OCI-LY1 (cell line): Measurements from ENCODE around the gene PCED1B.
A peak's percentile ranks its signal among the peaks of the same experiment; 100 is the strongest.

Experiments
- H2AFZ ChIP-seq: fragments of 200-600 bp; sonication (generic), shearing (Covaris generic); 2 replicates; pipeline ENCODE4 v1.6.0; 2014; ENCODE audit warnings: antibody characterized with exemption, mild to moderate bottlenecking, low read length
- H3F3A ChIP-seq: fragments of 200-600 bp; sonication (generic), shearing (Covaris generic); 2 replicates; pipeline ENCODE4 v1.6.0; 2014; ENCODE audit warnings: mild to moderate bottlenecking, antibody characterized with exemption, low read length, moderate library complexity; ENCODE audit not compliant: insufficient read depth
- H3K27ac ChIP-seq: fragments of 200-600 bp; sonication (generic); 2 replicates; pipeline ENCODE4 v1.5.1; 2014; ENCODE audit warnings: low read length, mixed run types, mild to moderate bottlenecking, low read depth; ENCODE audit not compliant: poor library complexity, severe bottlenecking
- H3K27me3 ChIP-seq: fragments of 200-600 bp; sonication (generic); 2 replicates; pipeline ENCODE4 v1.6.0; 2014; ENCODE audit warnings: antibody characterized with exemption, mild to moderate bottlenecking, low read length, moderate library complexity; ENCODE audit not compliant: insufficient read depth
- H3K36me3 ChIP-seq: fragments of 200-600 bp; sonication (generic); 2 replicates; pipeline ENCODE4 v1.6.1; 2014; ENCODE audit warnings: mild to moderate bottlenecking, antibody characterized with exemption, low read length, moderate library complexity, mixed read lengths; ENCODE audit not compliant: insufficient read depth
- H3K4me1 ChIP-seq: fragments of 200-600 bp; sonication (generic); 2 replicates; pipeline ENCODE4 v1.5.1; 2014; ENCODE audit warnings: mild to moderate bottlenecking, low read length, moderate library complexity; ENCODE audit not compliant: insufficient read depth, severe bottlenecking
- H3K4me2 ChIP-seq: fragments of 200-600 bp; sonication (generic), shearing (Covaris generic); 2 replicates; pipeline ENCODE4 v1.6.1; 2014; ENCODE audit warnings: low read length
- H3K4me3 ChIP-seq: fragments of 200-600 bp; sonication (generic); 2 replicates; pipeline ENCODE4 v1.5.1; 2014; ENCODE audit warnings: low read length, low read depth, mild to moderate bottlenecking, mixed read lengths; ENCODE audit not compliant: poor library complexity, severe bottlenecking
- H3K79me2 ChIP-seq: fragments of 200-600 bp; shearing (Covaris generic); 2 replicates; pipeline ENCODE4 v1.6.1; 2016; ENCODE audit warnings: mixed run types, low read length, mixed read lengths; ENCODE audit not compliant: insufficient read depth
- H3K9ac ChIP-seq: fragments of 200-600 bp; sonication (generic), shearing (Covaris generic); 2 replicates; pipeline ENCODE4 v1.6.1; 2014; ENCODE audit warnings: mild to moderate bottlenecking, low read length, mixed read lengths
- H3K9me2 ChIP-seq: fragments of 200-600 bp; sonication (generic), shearing (Covaris generic); 2 replicates; pipeline ENCODE4 v1.6.1; 2014; ENCODE audit warnings: low read depth, mild to moderate bottlenecking, low read length, mixed read lengths
- H3K9me3 ChIP-seq: fragments of 200-600 bp; shearing (Covaris generic); 2 replicates; pipeline ENCODE4 v1.6.1; 2014; ENCODE audit warnings: low read length, mixed read lengths
- H4K20me1 ChIP-seq: fragments of 200-600 bp; sonication (generic), shearing (Covaris generic); 2 replicates; pipeline ENCODE4 v1.6.0; 2016; ENCODE audit warnings: mild to moderate bottlenecking, low read length; ENCODE audit not compliant: insufficient read depth
- CTCF ChIP-seq: fragments of 200-600 bp; sonication (generic), shearing (Covaris generic); IDR thresholded peaks from 2 replicates; pipeline ENCODE4 v1.5.1; 2017; ENCODE audit warnings: mild to moderate bottlenecking, antibody characterized with exemption, low read length, moderate library complexity, mixed read lengths
- EZH2 ChIP-seq: fragments of 200-600 bp; sonication (generic), shearing (Covaris generic); IDR thresholded peaks from 2 replicates; pipeline ENCODE4 v1.8.0; 2017; ENCODE audit warnings: borderline replicate concordance, mixed run types, mild to moderate bottlenecking, antibody characterized with exemption, low read length, moderate library complexity, mixed read lengths

Gene PCED1B

GRCh38 chr12:47219243-47219642 lies 139.8 kb downstream of the PCED1B start:
- Histone ChIP-seq H3K4me1 (peaks cover 73% of the 10 kb centered on the region), H3K4me3 (peak overlapping the region; percentile 75), H3K27me3 (no peaks in the 10 kb centered on the region), H4K20me1 (no peaks in the 10 kb centered on the region), H2AFZ (no peak overlapping the region), H3K9me3 (no peaks in the 10 kb centered on the region), H3F3A (peaks cover 8% of the 10 kb centered on the region), H3K79me2 (peaks cover 85% of the 10 kb centered on the region), H3K9ac (peak overlapping the region; percentile 86), H3K4me2 (peak overlapping the region; percentile 99), H3K9me2 (no peaks in the 10 kb centered on the region), H3K36me3 (peaks cover 9% of the 10 kb centered on the region; the same call in 1 of the 2 replicates), H3K27ac (peak overlapping the region; percentile 98)
- TF ChIP-seq CTCF (no peak), EZH2 (no peak)

- peaks cover 9% of the 10 kb centered on the region; the same call in 1 of the 2 replicates for H3K36me3 ChIP-seq
- H3K9ac ChIP-seq: 0 out of 2 replicates have a peak overlapping the region, but pooled peaks have one; percentile 8
- no peaks in the 10 kb centered on the region for H3K9me2 ChIP-seq
- H3K27ac ChIP-seq: peak overlapping the region; percentile 37
- H2AFZ ChIP-seq: no peak overlapping the region
- H3K9me3 ChIP-seq: no peaks in the 10 kb centered on the region
- no peaks in the 10 kb centered on the region for H3K27me3 ChIP-seq
- H4K20me1 ChIP-seq: no peaks in the 10 kb centered on the region
- peak overlapping the region; percentile 31; the same call in 1 of the 2 replicates for H3K4me2 ChIP-seq
- TF ChIP-seq CTCF (no peak), EZH2 (no peak)
- peaks cover 93% of the 10 kb centered on the region for H3K79me2 ChIP-seq
- H3F3A ChIP-seq: peaks cover 8% of the 10 kb centered on the region
- peak overlapping the region; percentile 5 for H3K4me3 ChIP-seq
- peaks cover 92% of the 10 kb centered on the region for H3K4me1 ChIP-seq
Measured at GRCh38 chr12:47221256-47222023, 142.0 kb downstream of the PCED1B start.

GRCh38 chr12:47222520-47223030 lies 143.2 kb downstream of the PCED1B start:
- H3K27ac ChIP-seq: peak overlapping the region; percentile 81
- no peaks in the 10 kb centered on the region for H3K9me3 ChIP-seq
- TF ChIP-seq CTCF (no peak), EZH2 (no peak)
- peak overlapping the region; percentile 67 for H3K9ac ChIP-seq
- H3F3A ChIP-seq: no peaks in the 10 kb centered on the region
- H2AFZ ChIP-seq: no peak overlapping the region
- peak overlapping the region; percentile 87 for H3K4me2 ChIP-seq
- peak overlapping the region; percentile 55 for H3K4me3 ChIP-seq
- H4K20me1 ChIP-seq: no peaks in the 10 kb centered on the region
- H3K79me2 ChIP-seq: peaks cover 89% of the 10 kb centered on the region
- no peaks in the 10 kb centered on the region for H3K27me3 ChIP-seq
- peaks cover 14% of the 10 kb centered on the region; the same call in 1 of the 2 replicates for H3K36me3 ChIP-seq
- H3K4me1 ChIP-seq: peaks cover 95% of the 10 kb centered on the region
- H3K9me2 ChIP-seq: no peaks in the 10 kb centered on the region
